Endodermal cell (in vitro differentiated cells): ENCODE measurements around the gene HOXD8. TPM values are rescaled to one million over a fixed set of nuclear protein-coding genes. Genes with fewer than 3 reads are reported as not detected.

Source experiments
- DNase-seq: peaks from one replicate; pipeline ENCODE4 v3.0.0-alpha.2; 2017
- H3K27ac ChIP-seq: 2 replicates; pipeline ENCODE4 v1.5.1; 2013; ENCODE audit warnings: mild to moderate bottlenecking, low read depth, low read length, moderate library complexity
- H3K27me3 ChIP-seq: 2 replicates; pipeline ENCODE4 v1.6.1; 2013; ENCODE audit warnings: mild to moderate bottlenecking, low read length, moderate library complexity; ENCODE audit not compliant: insufficient read depth, control insufficient read depth, poor library complexity, severe bottlenecking
- H3K36me3 ChIP-seq: 2 replicates; pipeline ENCODE4 v1.7.0; 2013; ENCODE audit warnings: mild to moderate bottlenecking, low read length, moderate library complexity; ENCODE audit not compliant: control insufficient read depth, insufficient read depth
- H3K4me1 ChIP-seq: one replicate; pipeline ENCODE4 v1.7.0; 2013; ENCODE audit warnings: low read length; ENCODE audit not compliant: control insufficient read depth, insufficient read depth
- H3K4me3 ChIP-seq: 2 replicates; pipeline ENCODE4 v1.5.1; 2013; ENCODE audit warnings: mild to moderate bottlenecking, low read length, moderate library complexity
- H3K9ac ChIP-seq: 2 replicates; pipeline ENCODE4 v1.6.1; 2013; ENCODE audit warnings: mild to moderate bottlenecking, low read length, moderate library complexity; ENCODE audit not compliant: poor library complexity, severe bottlenecking; ENCODE audit errors: extremely low read depth
- H3K9me3 ChIP-seq: 2 replicates; pipeline ENCODE4 v1.6.1; 2013; ENCODE audit warnings: mild to moderate bottlenecking, low read length, moderate library complexity; ENCODE audit not compliant: control insufficient read depth
- H3K27ac Mint-ChIP-seq: 2 replicates; pipeline ENCODE4 v1.8.0; 2020; ENCODE audit warnings: mixed read lengths
- H3K27me3 Mint-ChIP-seq: 2 replicates; pipeline ENCODE4 v1.8.0; 2021; ENCODE audit warnings: mild to moderate bottlenecking, mixed read lengths; ENCODE audit not compliant: insufficient read depth
- H3K36me3 Mint-ChIP-seq: 2 replicates; pipeline ENCODE4 v1.8.0; 2020; ENCODE audit warnings: low read depth, mixed read lengths
- H3K4me1 Mint-ChIP-seq: 2 replicates; pipeline ENCODE4 v1.8.0; 2020; ENCODE audit warnings: mixed read lengths
- H3K4me3 Mint-ChIP-seq: 2 replicates; pipeline ENCODE4 v1.8.0; 2020; ENCODE audit warnings: mild to moderate bottlenecking, moderate library complexity, mixed read lengths
- H3K9me3 Mint-ChIP-seq: 2 replicates; pipeline ENCODE4 v1.8.0; 2020; ENCODE audit warnings: mild to moderate bottlenecking, mixed read lengths
- WGBS, 2 experiments: methylation state at CpG; one replicate each; pipeline versions ENCODE4 v1.1.5 to v1.1.7; 2013; ENCODE audit warnings: missing lambda C conversion rate in 2 of 2, mixed read lengths in 1 of 2; ENCODE audit not compliant: insufficient coverage in 1 of 2, insufficient read length in 1 of 2; 5-methylcytosine and 5-hydroxymethylcytosine counted together
- total RNA-seq, 2 donors: library from RNA; stranded (reverse); fragmentation: NEBNext Ultra II Directional in 1 of 2; extraction: Animal tissue kit (Norgen Biotek cat#: 25700) in 1 of 2; gene quantifications; 2 replicates in 1 of 2; 3 replicates in 1 of 2; pipeline ENCODE4 v1.2.1, GENCODE V29; 2021
- TF ChIP-seq, protein P1 (sequence below): fragments of 200-600 bp; sonication (generic); conservative IDR thresholded peaks from 2 replicates; pipeline ENCODE4 v1.5.0; 2021; ENCODE audit warnings: antibody characterized with exemption, mild to moderate bottlenecking

The HOXD8 gene
- total RNA-seq, 2 donors from 2014 or later, result not detected

DNA sequence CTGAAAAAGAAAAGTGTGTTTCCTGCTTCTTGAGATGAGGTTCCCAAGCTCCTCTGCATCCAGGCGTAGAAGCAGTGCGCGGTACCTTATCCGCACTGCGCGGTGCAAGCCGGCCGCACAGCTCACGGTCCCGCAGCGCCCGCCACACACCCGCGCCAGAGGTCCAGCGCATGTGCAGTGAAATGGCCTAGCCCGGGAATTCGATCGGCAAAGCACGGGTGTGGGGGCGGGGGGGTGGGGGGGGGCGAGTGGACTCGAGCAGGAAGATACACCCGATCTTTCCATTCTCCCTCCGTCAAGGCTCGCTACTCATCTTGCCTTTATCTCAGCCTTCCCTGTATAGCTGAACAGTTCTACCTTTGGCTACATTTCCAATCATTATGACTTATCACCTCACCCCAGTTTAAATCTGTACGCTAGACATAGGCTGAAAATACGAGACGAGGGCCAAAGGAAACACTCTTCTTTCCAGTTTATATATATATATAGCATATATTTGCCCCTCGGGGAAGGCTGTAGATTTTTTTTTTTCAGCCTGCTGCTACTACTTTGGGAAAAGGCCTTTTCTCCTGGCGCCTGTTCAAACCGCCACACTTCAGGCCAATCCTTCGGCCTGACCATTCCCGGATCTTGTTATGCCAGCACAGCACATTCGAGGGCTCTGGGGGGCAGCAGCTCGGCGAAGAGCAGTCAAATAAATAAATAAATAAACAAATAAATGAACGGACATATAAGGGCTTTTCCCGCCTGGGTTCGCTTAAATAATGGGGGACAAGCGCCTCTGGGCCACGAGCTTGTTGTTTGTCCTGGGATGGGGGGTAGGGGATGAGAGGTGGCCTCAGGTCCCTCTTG is 10.4 kb downstream of the HOXD8 start:
- Histone ChIP-seq H3K36me3 (no peaks in the 10 kb centered on the region), H3K27me3 (peaks cover 98% of the 10 kb centered on the region), H3K27ac (no peak overlapping the region), H3K4me1 (peaks cover 3% of the 10 kb centered on the region), H3K4me3 (no peak overlapping the region), H3K9ac (no peak overlapping the region), H3K9me3 (peaks cover 14% of the 10 kb centered on the region)
- peak; percentile 52 for DNase-seq
- 67 to 81% methylated on average over 18 to 40 of the region's 41 CpGs for WGBS, 2 experiments
- Mint-ChIP-seq H3K27ac (no peak overlapping the region), H3K27me3 (peaks cover 98% of the 10 kb centered on the region), H3K36me3 (no peaks in the 10 kb centered on the region), H3K4me3 (peak overlapping the region; percentile 49), H3K4me1 (no peaks in the 10 kb centered on the region), H3K9me3 (no peaks in the 10 kb centered on the region)
- TF ChIP-seq, protein P1, sequence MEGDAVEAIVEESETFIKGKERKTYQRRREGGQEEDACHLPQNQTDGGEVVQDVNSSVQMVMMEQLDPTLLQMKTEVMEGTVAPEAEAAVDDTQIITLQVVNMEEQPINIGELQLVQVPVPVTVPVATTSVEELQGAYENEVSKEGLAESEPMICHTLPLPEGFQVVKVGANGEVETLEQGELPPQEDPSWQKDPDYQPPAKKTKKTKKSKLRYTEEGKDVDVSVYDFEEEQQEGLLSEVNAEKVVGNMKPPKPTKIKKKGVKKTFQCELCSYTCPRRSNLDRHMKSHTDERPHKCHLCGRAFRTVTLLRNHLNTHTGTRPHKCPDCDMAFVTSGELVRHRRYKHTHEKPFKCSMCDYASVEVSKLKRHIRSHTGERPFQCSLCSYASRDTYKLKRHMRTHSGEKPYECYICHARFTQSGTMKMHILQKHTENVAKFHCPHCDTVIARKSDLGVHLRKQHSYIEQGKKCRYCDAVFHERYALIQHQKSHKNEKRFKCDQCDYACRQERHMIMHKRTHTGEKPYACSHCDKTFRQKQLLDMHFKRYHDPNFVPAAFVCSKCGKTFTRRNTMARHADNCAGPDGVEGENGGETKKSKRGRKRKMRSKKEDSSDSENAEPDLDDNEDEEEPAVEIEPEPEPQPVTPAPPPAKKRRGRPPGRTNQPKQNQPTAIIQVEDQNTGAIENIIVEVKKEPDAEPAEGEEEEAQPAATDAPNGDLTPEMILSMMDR, result no peak

DNA sequence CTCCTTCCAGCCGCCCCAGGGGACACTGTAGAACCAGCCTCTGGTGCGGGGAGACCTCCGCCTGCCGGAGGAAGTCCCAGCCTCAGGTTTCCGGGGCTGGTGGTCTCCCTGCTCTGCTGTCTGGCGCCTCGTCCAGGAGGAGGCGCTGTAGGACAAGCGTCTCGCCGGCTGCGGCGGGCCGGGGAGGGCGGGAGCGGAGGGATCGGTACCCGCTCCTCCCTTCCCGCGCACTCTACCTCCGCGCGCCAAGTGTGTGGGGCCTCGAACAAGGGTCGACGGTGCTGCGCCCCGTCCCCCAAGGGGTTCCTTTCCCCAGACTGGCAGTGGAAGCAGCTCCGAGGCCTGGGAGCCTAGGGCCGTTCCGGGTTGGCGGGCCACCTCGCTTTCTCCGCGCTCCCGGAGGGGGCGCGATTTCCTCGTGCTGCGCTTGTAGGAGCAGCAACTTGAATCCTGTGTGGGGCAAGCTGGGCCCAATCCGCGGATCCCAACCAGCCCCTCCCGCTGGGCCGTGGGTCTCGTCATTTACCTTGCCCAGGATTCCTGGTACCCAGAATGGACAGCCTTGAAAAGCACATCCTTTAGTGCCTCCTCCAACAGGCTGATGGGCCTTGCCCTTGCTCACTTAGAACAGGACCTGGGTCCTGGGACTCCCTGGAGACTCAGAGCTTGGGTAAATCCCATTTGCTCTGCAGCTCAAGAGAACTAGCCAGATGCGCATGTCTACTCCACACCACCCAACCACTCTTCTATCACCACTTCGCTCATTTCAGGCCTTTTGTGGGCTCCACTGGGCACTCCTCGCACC is 11.2 kb downstream of the HOXD8 start:
- WGBS, 2 experiments, result 7 to 12% methylated on average over 34 to 48 of the region's 48 CpGs
- H3K27me3 Mint-ChIP-seq, result peaks cover 98% of the 10 kb centered on the region
- H3K4me1 Mint-ChIP-seq, result no peaks in the 10 kb centered on the region
- H3K9me3 Mint-ChIP-seq, result no peaks in the 10 kb centered on the region
- TF ChIP-seq, protein P1, result peak; percentile 98
- H3K27ac Mint-ChIP-seq, result no peak overlapping the region
- H3K4me3 ChIP-seq, result peak overlapping the region; percentile 76
- H3K36me3 ChIP-seq, result no peaks in the 10 kb centered on the region
- H3K4me1 ChIP-seq, result peaks cover 3% of the 10 kb centered on the region
- no peak overlapping the region for H3K27ac ChIP-seq
- no peak overlapping the region for H3K9ac ChIP-seq
- peak; percentile 95 for DNase-seq
- peaks cover 14% of the 10 kb centered on the region for H3K9me3 ChIP-seq
- peak overlapping the region; percentile 49 for H3K4me3 Mint-ChIP-seq
- peaks cover 98% of the 10 kb centered on the region for H3K27me3 ChIP-seq
- no peaks in the 10 kb centered on the region for H3K36me3 Mint-ChIP-seq

DNA sequence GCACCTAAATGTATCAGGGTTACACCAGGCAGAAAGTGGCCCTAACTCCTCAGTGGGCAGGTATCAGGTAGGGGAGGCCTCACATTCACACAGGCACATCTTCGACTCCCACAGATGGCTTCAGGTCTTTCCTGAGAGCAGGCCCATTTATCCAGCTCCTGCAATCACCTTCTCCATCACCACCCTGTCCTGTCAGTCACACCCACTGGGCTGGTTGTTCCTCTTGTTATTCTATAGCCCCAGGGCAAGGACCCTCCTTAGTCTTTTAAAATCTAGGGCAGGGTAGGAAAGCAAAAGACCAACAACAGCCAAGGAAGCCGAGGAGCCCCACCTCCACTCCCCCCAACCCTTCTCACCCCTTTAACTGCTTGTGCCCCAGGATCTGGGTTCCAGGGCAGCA is 12.8 kb downstream of the HOXD8 start:
- WGBS, 2 experiments, result 78% methylated on average over 2 of the region's 2 CpGs; no CpG with 5 or more reads in 1 of the 2 experiments

More for the DNA sequence above, 12.8 kb downstream of the HOXD8 start:
- Histone ChIP-seq H3K27ac (no peak overlapping the region), H3K27me3 (peaks cover 98% of the 10 kb centered on the region), H3K4me3 (no peak overlapping the region), H3K36me3 (no peaks in the 10 kb centered on the region), H3K9me3 (peaks cover 14% of the 10 kb centered on the region), H3K9ac (no peak overlapping the region), H3K4me1 (no peaks in the 10 kb centered on the region)
- TF ChIP-seq, protein P1, result no peak
- no peak overlapping the region for H3K27ac Mint-ChIP-seq
- H3K9me3 Mint-ChIP-seq, result no peaks in the 10 kb centered on the region
- no peak overlapping the region for H3K4me3 Mint-ChIP-seq
- peaks cover 98% of the 10 kb centered on the region for H3K27me3 Mint-ChIP-seq
- DNase-seq, result no peak
- H3K4me1 Mint-ChIP-seq, result no peaks in the 10 kb centered on the region
- H3K36me3 Mint-ChIP-seq, result no peaks in the 10 kb centered on the region
